ENCODE results near the gene ZFYVE21.

ZFYVE21 gene

DNA sequence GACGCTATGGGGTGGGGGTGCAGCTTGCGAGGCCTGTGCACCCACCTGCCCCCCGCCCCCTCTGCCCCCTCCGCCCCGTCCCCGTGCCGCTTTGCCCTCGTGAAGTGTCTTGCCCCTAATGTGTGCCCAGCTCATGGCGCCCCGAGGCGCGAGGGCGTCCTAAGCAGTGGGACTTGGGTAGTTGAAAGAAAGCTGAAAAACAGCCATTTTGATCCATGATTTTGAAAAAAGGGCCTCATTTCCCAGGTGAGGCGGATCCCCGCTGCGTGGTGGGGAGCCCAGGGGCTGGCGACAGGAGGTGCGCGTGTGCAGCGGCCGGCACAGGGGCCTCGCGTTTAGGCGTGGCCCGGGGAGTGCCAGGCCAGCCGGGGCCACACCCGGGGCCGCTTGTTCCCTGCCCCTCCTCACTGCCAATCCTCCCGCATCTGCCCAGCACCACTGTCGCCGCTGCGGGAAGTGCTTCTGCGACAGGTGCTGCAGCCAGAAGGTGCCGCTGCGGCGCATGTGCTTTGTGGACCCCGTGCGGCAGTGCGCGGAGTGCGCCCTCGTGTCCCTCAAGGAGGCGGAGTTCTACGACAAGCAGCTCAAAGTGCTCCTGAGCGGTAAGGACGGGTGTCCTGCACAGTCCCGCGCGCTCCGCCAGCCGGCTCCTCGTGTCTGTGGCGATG is 11.8 kb downstream of the ZFYVE21 start:
- TF ChIP-seq, protein P1, sequence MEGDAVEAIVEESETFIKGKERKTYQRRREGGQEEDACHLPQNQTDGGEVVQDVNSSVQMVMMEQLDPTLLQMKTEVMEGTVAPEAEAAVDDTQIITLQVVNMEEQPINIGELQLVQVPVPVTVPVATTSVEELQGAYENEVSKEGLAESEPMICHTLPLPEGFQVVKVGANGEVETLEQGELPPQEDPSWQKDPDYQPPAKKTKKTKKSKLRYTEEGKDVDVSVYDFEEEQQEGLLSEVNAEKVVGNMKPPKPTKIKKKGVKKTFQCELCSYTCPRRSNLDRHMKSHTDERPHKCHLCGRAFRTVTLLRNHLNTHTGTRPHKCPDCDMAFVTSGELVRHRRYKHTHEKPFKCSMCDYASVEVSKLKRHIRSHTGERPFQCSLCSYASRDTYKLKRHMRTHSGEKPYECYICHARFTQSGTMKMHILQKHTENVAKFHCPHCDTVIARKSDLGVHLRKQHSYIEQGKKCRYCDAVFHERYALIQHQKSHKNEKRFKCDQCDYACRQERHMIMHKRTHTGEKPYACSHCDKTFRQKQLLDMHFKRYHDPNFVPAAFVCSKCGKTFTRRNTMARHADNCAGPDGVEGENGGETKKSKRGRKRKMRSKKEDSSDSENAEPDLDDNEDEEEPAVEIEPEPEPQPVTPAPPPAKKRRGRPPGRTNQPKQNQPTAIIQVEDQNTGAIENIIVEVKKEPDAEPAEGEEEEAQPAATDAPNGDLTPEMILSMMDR (conservative IDR thresholded peaks at IDR 0.05; ENCODE audit: low read depth, low read length) = no peak
- Histone ChIP-seq H3K36me3 (ENCODE audit: insufficient read depth) (no peaks in the 10 kb centered on the region), H3K4me2 (no peak overlapping the region), H3K9ac (no peak overlapping the region), H3K79me2 (ENCODE audit: insufficient read depth, low read depth) (no peaks in the 10 kb centered on the region), H3K4me3 (IDR thresholded peaks at IDR 0.05; ENCODE audit: insufficient read depth, low read depth, low read length) (no peak overlapping the region), H2AFZ (ENCODE audit: low read depth) (no peak overlapping the region), H3K4me1 (ENCODE audit: low read depth, poor library complexity, severe bottlenecking) (no peaks in the 10 kb centered on the region), H4K20me1 (ENCODE audit: insufficient read depth) (no peaks in the 10 kb centered on the region), H3K27me3 (ENCODE audit: insufficient read depth, low read depth) (no peaks in the 10 kb centered on the region), H3K27ac (no peak overlapping the region)

DNA sequence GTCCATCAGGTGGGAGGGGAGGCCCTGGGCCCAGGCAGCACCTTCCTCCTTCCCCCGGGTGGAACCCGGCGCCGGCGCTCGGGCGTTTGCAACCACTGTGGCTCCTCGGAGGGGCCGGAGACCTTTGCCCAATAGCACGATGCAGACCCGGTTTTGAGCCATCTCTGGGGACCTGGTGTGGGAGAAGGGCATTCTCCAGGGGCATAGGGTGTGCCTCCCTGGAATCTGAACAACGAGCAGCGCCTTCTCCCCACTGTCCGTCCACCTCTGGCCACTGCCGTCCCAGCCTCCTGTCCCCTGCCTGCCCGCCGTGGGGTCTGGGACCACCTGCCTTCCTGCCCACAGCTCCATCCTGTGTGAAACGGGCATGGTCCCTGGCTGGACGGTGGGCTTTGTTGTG is 12.5 kb downstream of the ZFYVE21 start:
- H3K4me1 ChIP-seq (ENCODE audit: low read depth, poor library complexity, severe bottlenecking) = no peaks in the 10 kb centered on the region
- H4K20me1 ChIP-seq (ENCODE audit: insufficient read depth) = no peaks in the 10 kb centered on the region
- no peaks in the 10 kb centered on the region for H3K36me3 ChIP-seq (ENCODE audit: insufficient read depth)
- H3K79me2 ChIP-seq (ENCODE audit: insufficient read depth, low read depth) = no peaks in the 10 kb centered on the region
- no peak overlapping the region for H3K4me2 ChIP-seq
- no peak overlapping the region for H3K4me3 ChIP-seq (IDR thresholded peaks at IDR 0.05; ENCODE audit: insufficient read depth, low read depth, low read length)
- H3K9ac ChIP-seq = no peak overlapping the region
- H2AFZ ChIP-seq (ENCODE audit: low read depth) = no peak overlapping the region
- H3K27me3 ChIP-seq (ENCODE audit: insufficient read depth, low read depth) = no peaks in the 10 kb centered on the region
- no peak overlapping the region for H3K27ac ChIP-seq
- TF ChIP-seq, protein P1 (conservative IDR thresholded peaks at IDR 0.05; ENCODE audit: low read depth, low read length) = no peak

DNA sequence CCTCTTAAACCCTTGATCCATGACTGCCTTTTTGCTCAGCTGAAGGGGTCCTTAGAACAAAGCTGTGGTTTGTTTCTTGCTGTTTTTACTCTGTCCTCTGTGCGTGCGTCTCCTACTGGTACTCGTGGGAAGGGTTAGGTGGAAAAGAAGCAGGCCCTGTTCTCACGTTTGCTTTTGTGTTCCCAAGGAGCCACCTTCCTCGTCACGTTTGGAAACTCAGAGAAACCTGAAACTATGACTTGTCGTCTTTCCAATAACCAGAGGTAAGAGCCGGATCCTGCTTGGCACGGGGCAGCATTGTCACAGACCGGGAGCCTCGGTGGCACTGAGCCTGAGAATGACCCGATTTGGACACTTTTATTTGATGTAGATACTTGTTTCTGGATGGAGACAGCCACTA is 13.1 kb downstream of the ZFYVE21 start:
- Histone ChIP-seq H3K4me3 (IDR thresholded peaks at IDR 0.05; ENCODE audit: insufficient read depth, low read depth, low read length) (no peak overlapping the region), H3K27me3 (ENCODE audit: insufficient read depth, low read depth) (no peaks in the 10 kb centered on the region), H3K27ac (no peak overlapping the region), H3K4me2 (no peak overlapping the region), H3K36me3 (ENCODE audit: insufficient read depth) (no peaks in the 10 kb centered on the region), H4K20me1 (ENCODE audit: insufficient read depth) (no peaks in the 10 kb centered on the region), H3K9ac (no peak overlapping the region), H3K79me2 (ENCODE audit: insufficient read depth, low read depth) (no peaks in the 10 kb centered on the region), H2AFZ (ENCODE audit: low read depth) (no peak overlapping the region), H3K4me1 (ENCODE audit: low read depth, poor library complexity, severe bottlenecking) (no peaks in the 10 kb centered on the region)
- TF ChIP-seq, protein P1 (conservative IDR thresholded peaks at IDR 0.05; ENCODE audit: low read depth, low read length) = no peak

DNA sequence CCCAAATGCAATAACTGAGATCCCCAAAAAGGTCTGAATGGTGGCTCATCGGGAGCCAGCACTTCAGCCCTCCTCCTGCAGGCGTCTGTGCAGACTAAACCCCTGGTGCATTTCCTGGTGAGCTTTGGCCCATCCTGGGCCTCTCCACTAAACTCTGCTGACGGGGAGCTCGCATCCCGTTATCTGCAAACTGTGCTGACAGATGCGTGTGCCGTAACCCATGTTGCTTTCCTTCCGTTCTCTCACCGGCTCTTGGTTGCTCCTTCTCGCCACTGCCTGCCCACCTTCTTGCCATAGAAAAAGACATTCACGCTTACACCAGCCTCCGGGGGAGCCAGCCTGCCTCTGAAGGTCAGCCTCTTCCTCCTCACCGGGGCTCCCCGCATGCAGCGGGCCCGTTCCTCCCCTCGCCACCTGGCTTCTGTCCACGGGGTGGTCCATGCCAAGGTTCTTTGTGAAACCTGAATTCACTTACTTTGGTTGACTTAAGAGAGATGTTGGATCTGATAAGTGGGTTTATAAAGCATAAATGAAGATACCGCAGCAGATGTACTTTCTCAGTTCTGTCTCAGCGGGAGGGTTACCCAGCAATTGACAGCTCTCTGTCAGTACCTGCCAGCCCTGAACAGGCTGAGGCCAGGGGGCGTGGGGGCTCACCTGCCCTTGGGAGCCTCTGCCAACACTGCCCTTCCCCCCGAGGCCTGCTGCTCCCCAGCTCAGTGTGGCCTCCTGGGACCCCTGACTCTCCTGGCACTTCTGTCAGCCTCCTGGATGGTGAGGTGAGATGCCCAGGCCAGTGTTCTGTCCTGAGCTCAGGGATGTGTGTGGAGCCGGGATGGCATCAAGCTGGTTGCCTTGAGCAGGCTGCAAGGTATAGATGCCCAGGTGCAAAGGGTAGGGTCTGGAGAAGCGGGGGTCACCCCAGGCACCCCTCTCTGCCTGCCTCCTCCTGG is 14.2 kb downstream of the ZFYVE21 start:
- H4K20me1 ChIP-seq (ENCODE audit: insufficient read depth) = no peaks in the 10 kb centered on the region
- no peak overlapping the region for H3K4me2 ChIP-seq
- H3K79me2 ChIP-seq (ENCODE audit: insufficient read depth, low read depth) = no peaks in the 10 kb centered on the region
- no peaks in the 10 kb centered on the region for H3K36me3 ChIP-seq (ENCODE audit: insufficient read depth)
- H3K27ac ChIP-seq = no peak overlapping the region
- H3K4me3 ChIP-seq (IDR thresholded peaks at IDR 0.05; ENCODE audit: insufficient read depth, low read depth, low read length) = no peak overlapping the region
- H3K9ac ChIP-seq = no peak overlapping the region
- H2AFZ ChIP-seq (ENCODE audit: low read depth) = no peak overlapping the region
- H3K27me3 ChIP-seq (ENCODE audit: insufficient read depth, low read depth) = no peaks in the 10 kb centered on the region
- no peaks in the 10 kb centered on the region for H3K4me1 ChIP-seq (ENCODE audit: low read depth, poor library complexity, severe bottlenecking)
- TF ChIP-seq, protein P1 (conservative IDR thresholded peaks at IDR 0.05; ENCODE audit: low read depth, low read length) = no peak

Measured in KMS-11 (cell line).